GM19372 (cell line): ENCODE data around the gene CALY.

Experiments used
- ATAC-seq: cut with Tn5 transposase; IDR thresholded peaks from one replicate; pipeline ENCODE4 v1.9.1; 2021; ENCODE audit warnings: mild to moderate bottlenecking, low read depth, moderate library complexity; ENCODE audit not compliant: unreplicated experiment

Gene CALY

GRCh38 chr10:133276100-133276434, 60.6 kb downstream of the CALY start:
- ATAC-seq, result no peak

- ATAC-seq, result peak; percentile 32
Observed at GRCh38 chr10:133275684-133276092, 61.0 kb downstream of the CALY start.

- peak; percentile 41 for ATAC-seq
Observed at GRCh38 chr10:133274751-133275683, 61.7 kb downstream of the CALY start.
